Activated CD4-positive, alpha-beta T cell treated with anti-CD3 and anti-CD28 coated beads, Interleukin-2, amount 50 U/mL, for 48 hours (primary cell): Measurements from ENCODE around the gene SNCAIP.

Source experiments
- DNase-seq, 2 experiments: peaks; one replicate each; pipeline ENCODE4 v3.0.0-alpha.2; 2020

The SNCAIP gene

DNA sequence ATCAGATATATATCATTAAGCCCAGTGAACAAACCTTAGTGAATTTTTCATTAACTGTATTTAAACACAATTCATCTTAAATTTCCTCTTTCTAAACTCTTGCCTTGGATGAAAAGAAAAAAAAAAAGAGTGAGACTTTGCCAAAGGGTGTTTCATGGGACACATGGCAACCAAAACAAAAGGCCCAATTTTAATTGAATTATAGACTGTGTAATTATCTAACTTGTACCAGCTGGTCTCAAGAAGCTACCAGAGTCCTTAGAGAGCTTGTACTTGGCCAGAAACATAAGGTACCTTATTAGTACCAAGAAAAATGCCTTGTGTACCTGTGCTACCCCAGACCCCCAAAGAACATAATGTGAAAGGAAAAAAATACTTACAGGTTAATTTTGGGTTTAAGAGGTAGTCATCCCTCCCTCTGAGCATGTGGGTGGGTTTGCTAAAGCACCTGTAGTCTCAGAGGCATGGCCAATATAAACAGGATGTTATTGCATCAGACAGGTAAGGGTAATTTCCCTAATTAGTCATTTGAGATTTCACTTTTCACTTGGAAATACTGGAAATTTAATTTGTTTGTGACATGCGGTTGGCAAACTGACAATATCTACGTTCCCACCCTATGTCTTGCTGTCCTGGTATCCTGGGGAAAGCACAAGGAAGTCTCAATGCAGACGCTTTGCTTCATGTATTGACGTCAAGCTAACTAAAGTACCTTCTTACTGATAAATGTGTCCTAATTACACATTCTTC, 90.1 kb downstream of the SNCAIP start:
- DNase-seq: no peak

GRCh38 chr5:122402955-122403685, 91.1 kb downstream of the SNCAIP start:
- DNase-seq: no peak

DNA sequence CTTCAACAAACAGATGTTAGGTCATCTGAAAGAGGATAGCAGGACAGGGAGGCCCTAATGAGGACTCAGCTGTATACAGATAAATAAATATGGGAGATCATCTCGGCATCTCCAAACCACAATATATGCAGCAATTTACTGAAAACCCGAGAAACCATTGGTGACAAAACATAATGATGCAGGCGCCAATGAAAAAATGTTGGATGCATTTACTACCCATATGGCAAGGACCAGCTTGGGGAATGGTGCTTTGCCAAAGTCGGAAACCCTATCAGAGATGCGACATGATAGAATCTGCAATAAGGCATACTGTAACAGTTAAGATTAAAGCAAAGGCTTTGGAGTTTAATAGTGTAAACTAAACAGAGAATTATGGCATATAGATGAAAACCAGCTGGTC, 92.0 kb downstream of the SNCAIP start:
- DNase-seq: no peak

DNA sequence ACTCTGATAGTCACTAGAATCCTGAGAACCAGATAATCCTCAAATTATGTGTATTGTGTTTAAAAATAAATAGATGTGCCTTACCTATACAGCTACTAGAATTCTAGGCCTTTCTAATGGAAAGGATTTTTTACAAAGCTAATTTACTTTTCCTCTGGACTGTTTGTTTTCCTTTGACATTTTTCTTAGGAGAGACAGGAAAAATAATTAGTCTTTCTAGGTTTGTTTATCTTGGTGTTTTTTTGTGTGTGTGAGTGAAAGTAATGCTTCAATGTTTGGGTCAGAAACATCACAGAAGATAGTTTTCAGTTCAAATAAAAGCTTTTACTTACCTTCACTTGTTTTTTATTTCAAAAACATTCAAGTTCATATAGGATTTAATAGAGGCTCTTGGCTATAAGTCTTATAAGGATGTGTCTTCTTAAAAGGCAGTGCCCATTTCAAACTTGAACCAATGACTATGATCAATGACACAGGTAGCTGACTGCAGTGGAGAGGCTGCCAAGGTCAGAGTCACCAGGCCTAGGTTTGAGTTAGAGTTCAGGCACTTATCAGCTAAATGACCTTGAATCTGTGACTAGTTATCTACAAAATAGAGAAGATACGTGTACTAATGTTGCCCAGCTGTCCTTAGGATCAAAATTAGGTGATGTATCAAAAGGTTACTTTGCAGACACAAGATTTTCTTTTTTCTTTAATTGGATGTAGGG, 92.8 kb downstream of the SNCAIP start:
- no peak for DNase-seq

DNA sequence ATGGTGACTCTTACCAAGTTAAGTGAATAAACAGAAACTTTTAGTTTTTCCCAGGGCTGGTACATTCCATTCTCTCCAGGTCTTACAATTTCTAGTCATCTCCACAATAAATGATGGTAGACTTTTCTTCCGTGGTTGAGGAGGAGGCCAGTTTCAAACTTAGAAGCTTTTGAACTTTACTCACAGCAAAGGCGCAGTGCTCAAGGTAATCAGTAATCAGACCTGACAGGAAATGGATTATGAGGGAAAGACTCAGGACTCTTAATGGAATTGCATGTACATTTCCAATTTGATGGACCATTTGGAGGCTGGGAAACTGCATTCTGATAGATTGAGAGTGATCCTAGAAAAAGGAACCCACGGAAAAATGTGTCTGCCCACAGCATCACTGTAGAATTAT, 93.7 kb downstream of the SNCAIP start:
- no peak for DNase-seq

- no peak for DNase-seq
Observed at GRCh38 chr5:122406181-122406580, 94.1 kb downstream of the SNCAIP start.

DNA sequence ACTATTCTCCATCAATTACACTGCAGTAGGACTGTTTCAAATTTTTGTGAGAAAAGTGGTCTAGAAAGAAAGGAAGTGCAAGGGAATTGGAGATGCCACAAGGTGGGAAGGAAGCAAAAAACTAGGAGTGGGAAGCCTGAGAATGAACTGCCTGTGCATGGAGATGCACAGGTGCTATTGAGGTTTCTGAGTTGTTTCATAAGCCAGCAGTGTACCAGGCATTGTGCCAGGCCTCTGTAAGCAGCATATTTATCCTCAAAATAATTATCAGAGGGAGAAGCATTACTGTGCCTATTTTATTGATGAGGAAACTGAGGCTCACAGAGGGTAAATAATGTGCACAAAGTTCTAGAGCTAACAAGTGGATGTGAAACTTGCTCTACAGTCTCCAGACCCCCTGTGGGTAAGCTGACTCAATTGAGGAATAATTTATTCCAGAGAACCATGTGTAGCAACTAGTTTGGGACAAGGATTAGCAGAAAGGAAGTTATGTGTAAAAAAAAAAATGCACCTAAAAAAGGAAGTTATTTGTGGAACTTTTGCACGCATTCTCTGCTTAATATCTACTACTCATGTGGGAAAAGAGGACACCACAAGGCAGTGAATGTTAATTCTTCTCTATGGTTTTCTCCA, 96.7 kb downstream of the SNCAIP start:
- no peak for DNase-seq

DNA sequence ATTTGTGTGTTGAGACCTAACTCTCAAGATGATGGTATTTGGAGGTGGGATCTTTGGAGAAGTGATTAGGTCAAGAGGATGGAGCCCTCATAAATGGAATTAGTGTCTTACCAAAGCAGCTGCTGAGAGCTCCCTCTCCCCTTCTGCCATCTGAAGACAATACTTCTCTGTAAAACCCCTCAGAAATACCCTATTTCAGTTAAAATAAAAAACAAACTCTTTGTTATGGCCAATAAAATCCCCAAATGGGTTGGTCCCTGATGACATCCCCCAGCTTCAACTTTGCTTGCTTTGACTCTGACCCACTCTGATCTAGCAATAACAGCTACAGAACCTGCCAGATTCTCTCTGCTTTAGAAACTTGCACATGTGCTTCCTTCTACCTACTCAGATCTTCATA, 100.9 kb downstream of the SNCAIP start:
- DNase-seq: no peak

- DNase-seq: no peak
Observed at GRCh38 chr5:122413722-122414121, 101.7 kb downstream of the SNCAIP start.

DNA sequence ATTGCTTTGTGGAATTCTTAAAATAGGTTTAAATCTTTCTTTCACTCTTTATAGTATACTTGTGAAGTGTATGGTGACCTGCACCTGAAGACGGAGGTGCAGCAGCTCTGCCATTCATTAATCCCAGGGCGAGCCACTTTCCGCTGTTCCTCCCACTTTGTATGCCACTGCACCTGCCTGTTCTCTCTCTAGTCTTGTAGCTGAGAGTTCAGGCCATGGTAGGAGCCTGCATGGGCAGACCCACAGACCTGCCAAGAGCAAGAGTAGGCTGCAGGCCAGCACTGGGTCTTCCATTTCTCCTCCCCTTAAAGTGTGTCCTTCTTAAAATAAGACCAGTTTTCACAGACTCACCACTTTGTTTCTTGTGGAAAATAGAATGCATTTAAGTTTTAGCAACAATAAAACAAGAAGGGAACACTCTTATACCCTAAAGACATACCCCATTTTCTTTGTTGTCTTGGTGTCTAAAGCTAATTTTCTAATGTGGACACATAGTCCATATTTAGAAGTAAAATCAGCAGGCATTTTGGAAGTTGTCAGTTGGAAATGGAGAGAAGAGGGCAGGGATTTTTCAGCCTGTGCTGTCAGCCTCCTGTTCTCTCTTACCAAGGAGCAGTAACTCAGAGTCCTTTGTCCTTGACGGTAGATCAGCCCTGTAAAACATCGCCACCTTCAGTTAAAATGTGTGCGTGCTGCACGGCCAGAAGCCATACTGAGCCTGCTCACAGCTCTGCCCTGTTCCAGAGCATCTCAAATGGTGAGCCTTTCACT, 103.2 kb downstream of the SNCAIP start:
- peak in 1 of 2 experiments; percentile 6 for DNase-seq

GRCh38 chr5:122415801-122416120, 103.7 kb downstream of the SNCAIP start:
- DNase-seq: no peak

DNA sequence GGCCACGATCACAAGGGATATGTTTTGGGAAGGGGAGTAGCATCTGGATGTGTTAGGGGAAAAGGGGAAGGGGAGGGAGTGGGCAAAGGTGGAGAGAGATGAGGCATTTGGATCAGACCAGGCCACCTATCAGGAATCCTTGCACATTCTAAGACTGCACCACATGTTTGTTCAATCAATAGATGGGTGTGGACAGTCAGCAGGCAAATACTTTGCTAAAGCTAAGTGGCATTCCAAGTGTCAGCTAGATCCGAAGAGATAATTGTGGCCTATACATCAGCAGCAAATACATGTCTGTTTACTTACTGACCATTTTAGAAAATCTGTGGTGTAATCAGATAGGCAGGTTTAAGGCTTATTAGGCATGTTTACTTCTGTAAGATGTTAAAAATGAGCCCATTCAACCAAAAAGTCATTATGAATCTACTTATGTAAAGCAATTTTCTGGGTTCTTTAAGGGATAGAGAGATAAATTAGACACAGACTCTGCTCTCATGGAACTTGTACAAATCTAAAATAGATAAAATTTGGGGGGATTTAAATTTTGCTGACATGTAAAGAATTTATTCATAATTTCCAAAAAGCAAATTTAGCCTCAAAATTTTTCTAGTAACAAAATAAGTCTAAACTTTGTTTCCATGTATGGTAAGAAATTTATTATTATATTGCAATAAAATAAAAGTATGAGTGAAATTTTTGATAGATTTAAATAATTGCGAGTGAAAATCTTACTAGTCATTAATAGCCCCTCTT, 107.3 kb downstream of the SNCAIP start:
- no peak for DNase-seq

DNA sequence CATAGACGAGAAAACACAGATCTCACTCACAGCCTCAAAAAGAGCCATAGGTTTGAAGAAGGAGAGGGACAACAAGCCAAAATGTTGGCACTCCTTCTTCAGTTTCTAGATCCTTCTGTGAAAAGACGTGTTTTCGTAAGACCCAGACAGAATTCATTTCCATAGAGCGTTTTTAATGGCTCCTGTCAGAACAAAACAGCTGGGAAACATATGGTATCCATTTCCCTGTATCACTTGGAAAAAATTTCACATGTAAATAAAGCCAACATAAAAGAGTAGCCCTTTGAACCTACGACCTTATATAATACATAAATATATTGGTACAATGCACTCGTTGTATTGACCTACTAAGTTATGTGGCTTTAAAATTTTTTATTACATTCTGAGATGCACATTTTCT, 108.1 kb downstream of the SNCAIP start:
- no peak for DNase-seq

DNA sequence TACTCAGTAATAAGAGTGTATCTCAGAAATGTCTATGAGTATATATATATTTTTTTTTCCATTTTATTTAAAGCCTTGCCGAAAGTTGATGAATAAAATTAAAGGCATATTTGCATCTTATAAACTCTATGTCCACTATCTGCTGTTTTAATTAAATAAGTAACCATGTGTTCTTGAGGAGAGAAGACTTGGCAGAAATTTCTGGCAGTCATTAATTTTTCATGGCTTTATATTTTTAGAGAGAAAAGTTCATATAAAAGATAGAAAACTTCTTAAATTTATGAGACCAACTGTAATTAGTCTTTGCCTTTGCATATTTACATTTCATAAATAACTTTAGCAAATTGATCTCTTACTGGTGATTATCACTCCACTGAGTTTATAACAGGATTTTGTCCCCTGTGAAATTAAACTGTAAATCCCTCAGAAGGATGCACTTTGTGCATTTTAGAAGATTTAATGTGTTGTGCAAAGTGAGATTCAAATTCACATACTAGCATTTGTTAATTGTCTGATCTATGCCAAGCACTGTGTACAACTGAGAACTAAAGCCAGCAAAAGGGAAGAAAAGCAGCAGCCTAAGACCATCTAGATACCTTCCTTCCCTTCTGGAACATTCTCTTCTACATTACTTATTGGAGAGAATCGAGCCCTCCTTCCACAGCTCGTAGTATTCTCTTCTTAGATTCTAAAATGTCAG, 108.7 kb downstream of the SNCAIP start:
- DNase-seq: no peak

GRCh38 chr5:122421374-122422079, 109.5 kb downstream of the SNCAIP start:
- DNase-seq: no peak

DNA sequence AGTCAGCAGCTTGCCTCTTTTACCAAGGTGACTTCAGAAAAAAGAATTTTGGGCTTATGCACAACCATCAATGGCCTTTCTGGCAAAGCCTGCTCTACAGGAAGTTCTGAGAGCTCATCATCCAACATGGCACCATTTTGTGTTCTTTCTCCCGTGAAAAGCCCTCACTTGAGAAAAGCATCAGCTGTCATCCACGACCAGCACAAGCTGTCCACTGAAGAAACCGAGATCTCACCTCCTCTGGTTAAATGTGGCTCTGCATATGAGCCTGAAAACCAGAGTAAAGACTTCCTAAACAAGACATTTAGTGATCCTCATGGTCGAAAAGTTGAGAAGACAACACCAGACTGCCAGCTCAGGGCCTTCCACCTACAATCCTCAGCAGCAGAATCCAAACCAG, 111.2 kb downstream of the SNCAIP start:
- DNase-seq: no peak

GRCh38 chr5:122424132-122424531, 112.1 kb downstream of the SNCAIP start:
- DNase-seq: no peak

DNA sequence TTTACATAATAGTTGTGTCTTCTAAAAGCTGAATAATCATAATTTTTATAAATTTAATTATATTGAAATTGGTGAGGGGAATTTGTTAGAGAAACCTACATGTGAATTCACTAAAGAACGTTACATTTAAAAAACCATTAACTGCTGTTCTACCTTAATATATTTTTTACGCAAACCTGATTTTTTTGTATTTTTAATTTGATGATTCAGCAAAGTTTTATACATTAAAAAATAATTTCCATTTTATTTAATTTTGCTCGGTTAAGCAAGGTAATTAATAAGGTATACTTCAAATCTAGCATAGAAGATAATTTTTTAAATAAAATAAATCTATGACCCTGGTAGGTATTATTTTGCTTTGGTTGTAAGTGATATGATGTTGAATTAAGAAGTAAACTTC, 114.3 kb downstream of the SNCAIP start:
- DNase-seq: no peak

DNA sequence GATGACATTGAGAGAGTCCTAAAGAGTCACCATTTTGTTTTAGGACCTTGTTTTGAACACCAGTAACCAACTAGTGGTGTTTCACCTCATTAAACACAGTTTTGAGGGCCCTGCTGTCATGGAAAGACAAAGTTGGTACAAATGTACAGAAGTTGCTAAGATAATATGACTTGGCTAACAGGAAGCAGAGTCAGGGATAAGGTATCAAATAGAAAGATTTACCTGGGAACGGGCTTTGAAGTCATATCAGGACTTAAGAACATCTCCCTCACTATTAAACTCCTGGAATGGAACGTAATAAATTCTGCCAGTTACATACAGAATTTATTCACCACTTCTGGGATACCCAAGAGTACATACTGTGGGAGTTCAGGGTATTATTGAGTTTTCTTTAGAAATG, 115.6 kb downstream of the SNCAIP start:
- no peak for DNase-seq

- DNase-seq: no peak
Observed at GRCh38 chr5:122429545-122430318, 117.7 kb downstream of the SNCAIP start.
